Renal cortical epithelial cell (primary cell): ENCODE results near the gene KYAT1. TPM values are rescaled to one million over a fixed set of nuclear protein-coding genes. Genes with fewer than 3 reads are reported as not detected.

Experiments
- DNase-seq: peaks from one replicate; pipeline ENCODE4 v3.0.0-alpha.2; 2011; ENCODE audit warnings: low read depth
- total RNA-seq: library from RNA; depleted of rRNA; stranded (reverse); fragments of >200 nt; gene quantifications from 2 replicates; pipeline ENCODE4 v1.2.3, GENCODE V29; 2014

Gene KYAT1
- total RNA-seq, 1 donor from 2014 or later: 10.5 TPM

- no peak for DNase-seq
Observed at GRCh38 chr9:128838338-128838737, 43.4 kb downstream of the KYAT1 start.

- no peak for DNase-seq
Observed at GRCh38 chr9:128836509-128837145, 45.1 kb downstream of the KYAT1 start.

- no peak for DNase-seq
Observed at GRCh38 chr9:128835246-128836210, 46.2 kb downstream of the KYAT1 start.

GRCh38 chr9:128833696-128834095 is 48.1 kb downstream of the KYAT1 start:
- DNase-seq: no peak

GRCh38 chr9:128829477-128830251 is 52.1 kb downstream of the KYAT1 start, which contains the start of gene SPOUT1:
Gene SPOUT1 (minus strand): TSS chr9:128829794. CDS start chr9:128829780, 14 bp downstream.
- peak; percentile 80 for DNase-seq

- DNase-seq: no peak
Observed at GRCh38 chr9:128828719-128829452, 52.9 kb downstream of the KYAT1 start.

- DNase-seq: no peak
Observed at GRCh38 chr9:128828267-128828666, 53.5 kb downstream of the KYAT1 start.

GRCh38 chr9:128825923-128826700 is 55.6 kb downstream of the KYAT1 start:
- no peak for DNase-seq

- no peak for DNase-seq
Observed at GRCh38 chr9:128824911-128825310, 56.8 kb downstream of the KYAT1 start.

GRCh38 chr9:128823903-128824406 is 57.8 kb downstream of the KYAT1 start:
- DNase-seq: no peak

GRCh38 chr9:128823362-128823902 is 58.3 kb downstream of the KYAT1 start:
- no peak for DNase-seq

GRCh38 chr9:128822407-128823042 is 59.2 kb downstream of the KYAT1 start:
- DNase-seq: no peak

- DNase-seq: no peak
Observed at GRCh38 chr9:128821584-128822406, 60.0 kb downstream of the KYAT1 start.

- no peak for DNase-seq
Observed at GRCh38 chr9:128820665-128821583, 60.8 kb downstream of the KYAT1 start.

GRCh38 chr9:128819716-128820664 is 61.8 kb downstream of the KYAT1 start:
- no peak for DNase-seq
